Endothelial cell of umbilical vein (primary cell): ENCODE results near the gene KLHL4. TPM values are rescaled to one million over a fixed set of nuclear protein-coding genes. Genes with fewer than 3 reads are reported as not detected.

Source experiments
- Bru-seq: library from RNA; stranded (reverse); fragments of 400-500 nt; gene quantifications from one replicate; lab custom pipeline; 2021; lab: Mats Ljungman, UMichigan
- BruChase-seq, 2 experiments: library from RNA; stranded (reverse); fragments of 400-500 nt; gene quantifications; one replicate each; lab custom pipeline; 2021; lab: Mats Ljungman, UMichigan
- BruUV-seq: library from RNA; stranded (reverse); fragments of 400-500 nt; replicated peaks from 2 replicates; lab custom pipeline; 2021; lab: Mats Ljungman, UMichigan
- CTCF ChIA-PET: fragments of 300-600, 350-600 bp; sonication (Branson Sonifier 250); formaldehyde crosslinking; loops from one replicate; lab custom pipeline; 2021; ENCODE audit warnings: antibody characterized with exemption, inconsistent platforms; lab: Charles Lee
- POLR2A ChIA-PET: fragments of 300-600, 350-600 bp; sonication (Branson Sonifier 250); formaldehyde crosslinking; loops from one replicate; lab custom pipeline; 2021; ENCODE audit warnings: antibody characterized with exemption, inconsistent platforms; lab: Charles Lee
- DNase-seq: peaks from one replicate; pipeline ENCODE4 v3.0.0-alpha.2; 2011; ENCODE audit warnings: low read depth, low spot score
- FAIRE-seq: peaks from 2 replicates; lab custom pipeline; 2011; peaks lifted over from hg19 to GRCh38; lab: Jason Lieb, UNC
- H2AFZ ChIP-seq: 2 replicates; pipeline ENCODE4 v1.6.0; 2012; ENCODE audit warnings: low read depth, low read length, control low read depth, inconsistent platforms
- H3K27ac ChIP-seq: 2 replicates; pipeline ENCODE4 v1.5.1; 2011; ENCODE audit warnings: low read depth, mild to moderate bottlenecking, control low read depth, low read length, moderate library complexity; ENCODE audit not compliant: insufficient read depth
- H3K27me3 ChIP-seq, 2 experiments: 2 replicates each; pipeline versions ENCODE4 v1.6.0 to v1.6.1; 2011; ENCODE audit warnings: low read length in 2 of 2, mixed read lengths in 1 of 2; ENCODE audit not compliant: control insufficient read depth in 2 of 2, insufficient read depth in 2 of 2
- H3K36me3 ChIP-seq, 2 experiments: 2 replicates in 1 of 2; 3 replicates in 1 of 2; pipeline ENCODE4 v1.5.1; 2011; ENCODE audit warnings: low read length in 2 of 2, mild to moderate bottlenecking in 1 of 2, moderate library complexity in 1 of 2; ENCODE audit not compliant: control insufficient read depth in 2 of 2, insufficient read depth in 2 of 2; ENCODE audit errors: extremely low read depth in 1 of 2
- H3K4me1 ChIP-seq: 3 replicates; pipeline ENCODE4 v1.5.1; 2011; ENCODE audit warnings: mild to moderate bottlenecking, low read length; ENCODE audit not compliant: control insufficient read depth, insufficient read depth; ENCODE audit errors: extremely low read depth
- H3K4me2 ChIP-seq: 2 replicates; pipeline ENCODE4 v1.6.1; 2011; ENCODE audit warnings: low read length, control low read depth, mixed read lengths; ENCODE audit not compliant: insufficient read depth
- H3K4me3 ChIP-seq, 3 experiments: fragments of 200-600 bp in 1 of 3; sonication (generic), shearing (Covaris generic) in 1 of 3; replicated peaks in 1 of 3; 2 replicates each; pipeline ENCODE4 v1.5.1; 2011 to 2016; ENCODE audit warnings: control low read depth in 3 of 3, low read length in 3 of 3, mild to moderate bottlenecking in 2 of 3, inconsistent platforms in 1 of 3, low read depth in 1 of 3, moderate library complexity in 1 of 3; ENCODE audit not compliant: insufficient read depth in 1 of 3
- H3K79me2 ChIP-seq: 2 replicates; pipeline ENCODE4 v1.6.0; 2012; ENCODE audit warnings: low read length, inconsistent platforms; ENCODE audit not compliant: control insufficient read depth, insufficient read depth
- H3K9ac ChIP-seq: replicated peaks from 2 replicates; pipeline ENCODE3; 2011; ENCODE audit warnings: low read length, control low read depth; ENCODE audit not compliant: insufficient read depth; ENCODE audit errors: extremely low read depth
- H3K9me1 ChIP-seq: replicated peaks from 3 replicates; pipeline ENCODE4 v1.6.0; 2011; ENCODE audit warnings: mild to moderate bottlenecking, low read length; ENCODE audit not compliant: control insufficient read depth, insufficient read depth; ENCODE audit errors: extremely low read depth
- H3K9me3 ChIP-seq: replicated peaks from 2 replicates; pipeline ENCODE4 v1.5.1; 2012; ENCODE audit warnings: low read length, inconsistent platforms; ENCODE audit not compliant: control insufficient read depth, insufficient read depth
- H4K20me1 ChIP-seq: replicated peaks from 2 replicates; pipeline ENCODE3; 2011; ENCODE audit warnings: mild to moderate bottlenecking, low read length; ENCODE audit not compliant: control insufficient read depth, insufficient read depth; ENCODE audit errors: extremely low read depth
- CTCF ChIP-seq, 2 donors: IDR thresholded peaks; 1 replicate in 1 of 2; 2 replicates in 1 of 2; pipeline ENCODE4 v1.5.1; 2011; ENCODE audit warnings: low read length in 2 of 2, mild to moderate bottlenecking in 2 of 2, moderate library complexity in 2 of 2, control low read depth in 1 of 2, inconsistent platforms in 1 of 2, low read depth in 1 of 2; ENCODE audit not compliant: insufficient read depth in 1 of 2; ENCODE audit errors: extremely low read depth in 1 of 2
- EZH2 ChIP-seq: IDR thresholded peaks from 2 replicates; pipeline ENCODE4 v1.6.1; 2012; ENCODE audit warnings: borderline replicate concordance, low read depth, mild to moderate bottlenecking, moderate library complexity, low read length, inconsistent platforms; ENCODE audit not compliant: severe bottlenecking
- FOS ChIP-seq: IDR thresholded peaks from 2 replicates; pipeline ENCODE4 v1.6.1; 2011; ENCODE audit warnings: mild to moderate bottlenecking, low read length, moderate library complexity, borderline replicate concordance; ENCODE audit not compliant: insufficient read depth
- GATA2 ChIP-seq: IDR thresholded peaks from 2 replicates; pipeline ENCODE4 v1.7.0; 2011; ENCODE audit warnings: low read depth, mild to moderate bottlenecking, moderate library complexity, mixed read lengths, low read length; ENCODE audit not compliant: insufficient read length, insufficient read depth
- JUN ChIP-seq: IDR thresholded peaks from 2 replicates; pipeline ENCODE4 v1.6.1; 2011; ENCODE audit warnings: borderline replicate concordance, low read depth; ENCODE audit not compliant: insufficient read length, insufficient read depth
- MAX ChIP-seq: IDR thresholded peaks from 2 replicates; pipeline ENCODE4 v1.6.1; 2011; ENCODE audit not compliant: insufficient read depth, insufficient read length
- MYC ChIP-seq: IDR thresholded peaks from one replicate; pipeline ENCODE4 v1.6.1; 2011; ENCODE audit warnings: mild to moderate bottlenecking, low read depth, low read length
- POLR2A ChIP-seq: IDR thresholded peaks from 2 replicates; pipeline ENCODE4 v1.6.1; 2012; ENCODE audit warnings: low read depth, mild to moderate bottlenecking, control low read depth, low read length
- POLR2AphosphoS5 ChIP-seq: IDR thresholded peaks from 2 replicates; pipeline ENCODE4 v1.6.1; 2012; ENCODE audit warnings: low read depth, mild to moderate bottlenecking, control low read depth, low read length, moderate library complexity; ENCODE audit not compliant: insufficient read depth
- dilution Hi-C: fragments of 300-500 bp; cut with MboI; formaldehyde crosslinking; loops from one replicate; pipeline ENCODE4 v1.15.0; 2019; ENCODE audit warnings: low sequenced_read_pairs; ENCODE audit not compliant: extremely low pct_ligation_motif_present
- intact Hi-C: fragments of 100-400 bp; cut with micrococcal nuclease; formaldehyde crosslinking; loops from one replicate; pipeline ENCODE4 v1.10.0; 2022
- long read RNA-seq: library from polyadenylated mRNA; stranded (forward); transcript quantifications from one replicate; pipeline ENCODE4 v2.0.0, GENCODE V29; 2021
- polyA minus RNA-seq, 3 experiments: library from RNA; depleted of rRNA, polyadenylated mRNA; stranded (reverse); fragments of >200 nt; gene quantifications; 1 replicate in 1 of 3; 2 replicates in 2 of 3; pipeline ENCODE4 v1.2.3, GENCODE V29; 2011
- polyA plus RNA-seq, 4 experiments: library from polyadenylated mRNA; depleted of rRNA in 3 of 4; stranded (reverse) in 3 of 4; unstranded in 1 of 4; fragments of >200 nt; gene quantifications; 2 replicates each; pipeline versions ENCODE4 v1.2.1 to v1.2.3, GENCODE V29; 2011 to 2012; ENCODE audit warnings: missing spikeins in 1 of 4
- total RNA-seq: library from RNA; stranded (reverse); gene quantifications from 2 replicates; pipeline ENCODE4 v1.2.3, GENCODE V29; 2021

KLHL4 gene
- 19.3 and 20.9 TPM in 2 replicates for total RNA-seq
- polyA plus RNA-seq = 7.2 and 9.8 TPM in 2 replicates
- 13.1 TPM in 2 replicates for polyA plus RNA-seq (2011; cell fraction: cytosol; rRNA removed)
- 11.6 and 15.7 TPM in 2 replicates for polyA plus RNA-seq (2011; cell fraction: nucleus; rRNA removed)
- polyA plus RNA-seq (2012) = 14.6 and 26.7 TPM in 2 replicates
- polyA minus RNA-seq = 23.3 and 24.7 TPM in 2 replicates
- polyA minus RNA-seq (2011; cell fraction: cytosol; rRNA and poly(A)+ RNA removed) = 0.61 TPM
- 31.5 and 34.0 TPM in 2 replicates for polyA minus RNA-seq (2011; cell fraction: nucleus; rRNA and poly(A)+ RNA removed)
- Bru-seq, nascent RNA = percentile 81 among the genes with signal in this experiment
- percentile 65 among the genes with signal in this experiment for BruChase-seq, experiment 1, labeled RNA remaining after a 6-hour chase
- percentile 58 among the genes with signal in this experiment for BruChase-seq, experiment 2, labeled RNA remaining after a 2-hour chase
- long read RNA-seq, full-length matches to known transcripts = 41 of 53 reads
- long read RNA-seq, partial matches to known transcripts = 4 of 53 reads
- long read RNA-seq, other reads (novel, unspliced or antisense) = 8 of 53 reads

- ChIA-PET POLR2A (interaction anchor here (0.6 to 1.1 kb wide), 2 partner anchors 11 to 108 kb away, joined by 3 read pairs; no protein-coding TSS in a partner anchor), CTCF (interaction anchor here (1.0 to 2.2 kb wide), 3 partner anchors 66 to 179 kb away, joined by 3 to 7 read pairs (median 3); no protein-coding TSS in a partner anchor)
- Histone ChIP-seq H3K27me3 (no peaks in the 10 kb centered on the region), H4K20me1 (no peaks in the 10 kb centered on the region), H3K9me3 (no peaks in the 10 kb centered on the region), H2AFZ (peak within 1 kb of the TSS; percentile 4), H3K9ac (peak within 1 kb of the TSS; percentile 98), H3K36me3 (no peaks in the 10 kb centered on the region), H3K4me1 (peaks cover 17% of the 10 kb centered on the region), H3K4me3 (peak within 1 kb of the TSS; percentile 49 to 98 (median 82)), H3K27ac (peak within 1 kb of the TSS; percentile 97), H3K4me2 (peak within 1 kb of the TSS; percentile 96), H3K79me2 (peaks cover 25% of the 10 kb centered on the region), H3K9me1 (no peaks in the 10 kb centered on the region)
- peak; percentile 92 for DNase-seq
- peak; percentile 99 for FAIRE-seq
- TF ChIP-seq MAX (no peak), CTCF (IDR thresholded peaks at IDR 0.05; ENCODE audit: extremely low read depth in 1 of 2, insufficient read depth in 1 of 2, low read depth in 1 of 2, low read length in 2 of 2) (no peak), POLR2AphosphoS5 (peak; percentile 21), GATA2 (peak; percentile 49), MYC (no peak), FOS (peak; percentile 21), JUN (peak; percentile 23), EZH2 (no peak), POLR2A (no peak)
- no TSS peak for BruUV-seq
- intact Hi-C loops (loop anchor here (1.0 to 2.0 kb wide), 7 partner anchors 65 to 179 kb away; no protein-coding TSS in a partner anchor), dilution Hi-C loops (no loop called here)
Observed at GRCh38 chrX:87517571-87518141, at the start of gene KLHL4. TSS of gene KLHL4 (plus strand) at chrX:87517802. CDS start at chrX:87517894, 92 bp downstream.
